GM23248 (cell line): ENCODE data around the gene UBE2V1. TPM values are rescaled to one million over a fixed set of nuclear protein-coding genes. Genes with fewer than 3 reads are reported as not detected.

Experiments
- DNase-seq: peaks from one replicate; pipeline ENCODE4 v3.0.0-alpha.2; 2015
- H2AFZ ChIP-seq: fragments of 200-600 bp; sonication (generic); 2 replicates; pipeline ENCODE4 v1.6.1; 2016; ENCODE audit warnings: antibody characterized with exemption
- H3F3A ChIP-seq: fragments of 200-600 bp; sonication (generic); 2 replicates; pipeline ENCODE4 v1.6.1; 2016; ENCODE audit warnings: mild to moderate bottlenecking, antibody characterized with exemption, mixed run types; ENCODE audit not compliant: insufficient read depth
- H3K27ac ChIP-seq: fragments of 200-600 bp; sonication (generic); 2 replicates; pipeline ENCODE4 v1.5.1; 2016; ENCODE audit warnings: mild to moderate bottlenecking
- H3K27me3 ChIP-seq: fragments of 200-600 bp; sonication (generic); replicated peaks from 2 replicates; pipeline ENCODE4 v1.6.1; 2016; ENCODE audit warnings: mild to moderate bottlenecking; ENCODE audit not compliant: insufficient read depth
- H3K36me3 ChIP-seq: fragments of 200-600 bp; sonication (generic); 2 replicates; pipeline ENCODE4 v1.6.1; 2016; ENCODE audit warnings: low read depth, mild to moderate bottlenecking
- H3K4me1 ChIP-seq: fragments of 200-600 bp; sonication (generic); 2 replicates; pipeline ENCODE4 v1.6.1; 2016; ENCODE audit warnings: mild to moderate bottlenecking; ENCODE audit not compliant: insufficient read depth
- H3K4me2 ChIP-seq: fragments of 200-600 bp; sonication (generic); one replicate; pipeline ENCODE4 v1.6.1; 2016; ENCODE audit warnings: mild to moderate bottlenecking; ENCODE audit not compliant: unreplicated experiment
- H3K4me3 ChIP-seq: fragments of 200-600 bp; sonication (generic); 2 replicates; pipeline ENCODE4 v1.5.1; 2016; ENCODE audit warnings: mild to moderate bottlenecking
- H3K79me2 ChIP-seq: fragments of 200-600 bp; sonication (generic); 2 replicates; pipeline ENCODE4 v1.6.1; 2016; ENCODE audit warnings: mild to moderate bottlenecking; ENCODE audit not compliant: insufficient read depth
- H3K9ac ChIP-seq: fragments of 200-600 bp; sonication (generic); 2 replicates; pipeline ENCODE4 v1.6.1; 2016; ENCODE audit warnings: mild to moderate bottlenecking
- H3K9me2 ChIP-seq: fragments of 200-600 bp; sonication (generic); 2 replicates; pipeline ENCODE4 v1.6.1; 2016; ENCODE audit warnings: mixed run types, mild to moderate bottlenecking, moderate library complexity; ENCODE audit not compliant: insufficient read depth
- H3K9me3 ChIP-seq: fragments of 200-600 bp; sonication (generic); one replicate; pipeline ENCODE4 v1.6.1; 2017; ENCODE audit warnings: low read depth
- H4K20me1 ChIP-seq: fragments of 200-600 bp; sonication (generic); 2 replicates; pipeline ENCODE4 v1.6.0; 2016; ENCODE audit not compliant: insufficient read depth
- EZH2 ChIP-seq: fragments of 200-600 bp; sonication (generic); IDR thresholded peaks from 2 replicates; pipeline ENCODE4 v1.6.1; 2018; ENCODE audit warnings: antibody characterized with exemption, mild to moderate bottlenecking; ENCODE audit not compliant: insufficient read depth, poor library complexity, severe bottlenecking
- EZH2phosphoT487 ChIP-seq: fragments of 200-600 bp; sonication (generic); IDR thresholded peaks from 2 replicates; pipeline ENCODE4 v1.6.1; 2018; ENCODE audit warnings: antibody characterized with exemption, moderate library complexity, mild to moderate bottlenecking, low read depth; ENCODE audit not compliant: insufficient read depth
- WGBS, 2 experiments: methylation state at CpG; one replicate each; pipeline ENCODE4 v1.1.6; 2015 to 2017; ENCODE audit warnings: low lambda C conversion rate in 2 of 2, low coverage in 1 of 2; ENCODE audit errors: missing lambda C conversion rate in 2 of 2; 5-methylcytosine and 5-hydroxymethylcytosine counted together
- in situ Hi-C: fragments of 300-500 bp; cut with MboI; formaldehyde crosslinking; loops from 2 replicates; pipeline ENCODE4 v1.15.0; 2020
- polyA plus RNA-seq: library from polyadenylated mRNA; unstranded; fragments of >200 nt; fragmentation: Nextera tagmentation; extraction: Ambion mirVana; gene quantifications from 2 replicates; pipeline ENCODE4 v1.2.1, GENCODE V29; 2016
- total RNA-seq: library from RNA; depleted of rRNA; stranded (reverse); fragments of >200 nt; shearing (Covaris generic); gene quantifications from 2 replicates; pipeline ENCODE4 v1.2.3, GENCODE V29; 2014; rRNA removed

The UBE2V1 gene
- total and polyA plus RNA-seq, 2 experiments from 2014 or later = 41.7 to 197 TPM

DNA sequence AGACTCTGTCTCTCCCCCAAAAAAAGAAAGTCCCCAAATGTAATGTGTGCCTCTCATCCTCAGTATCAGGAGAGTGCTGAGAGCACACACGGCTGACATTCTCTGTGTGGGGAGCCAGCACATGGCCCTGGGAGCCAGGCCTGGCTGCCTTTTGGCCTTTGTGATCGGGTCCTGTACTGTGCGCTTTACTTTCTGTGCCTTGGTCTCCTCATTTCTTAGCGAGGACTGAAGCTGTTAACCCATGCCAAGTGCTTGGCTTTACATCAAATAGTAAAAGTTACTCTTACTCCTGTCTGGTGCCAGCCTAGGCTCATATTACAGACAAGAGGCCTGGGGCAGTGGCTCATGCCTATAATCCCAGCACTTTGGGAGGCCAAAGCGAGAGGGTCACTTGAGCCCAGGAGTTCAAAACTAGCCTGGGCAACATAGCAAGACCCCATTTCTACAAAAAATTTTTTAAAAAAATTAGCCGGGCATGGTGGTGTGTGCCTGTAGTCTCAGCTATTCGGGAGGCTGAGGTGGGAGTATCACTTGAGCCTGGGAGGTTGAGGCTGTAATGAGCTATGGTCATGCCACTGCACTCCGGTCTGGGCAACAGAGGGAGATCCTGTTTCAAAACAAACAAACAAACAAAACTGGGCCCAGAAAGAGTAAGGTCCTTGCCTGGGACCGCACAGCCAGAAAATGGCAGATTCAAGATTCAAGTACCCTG, 79.8 kb downstream of the UBE2V1 start:
- Histone ChIP-seq H2AFZ (no peak overlapping the region), H3F3A (peaks cover 30% of the 10 kb centered on the region; the same call in 1 of the 2 replicates), H4K20me1 (no peaks in the 10 kb centered on the region), H3K27me3 (no peaks in the 10 kb centered on the region), H3K36me3 (no peaks in the 10 kb centered on the region), H3K79me2 (no peaks in the 10 kb centered on the region), H3K9me3 (no peaks in the 10 kb centered on the region), H3K4me1 (peaks cover 30% of the 10 kb centered on the region), H3K9me2 (no peaks in the 10 kb centered on the region), H3K4me2 (no peak overlapping the region), H3K27ac (peak overlapping the region; percentile 94), H3K9ac (peak overlapping the region; percentile 75), H3K4me3 (no peak overlapping the region)
- whole genome bisulfite sequencing, 2 experiments = 77 to 80% methylated on average over 9 of the region's 9 CpGs
- DNase-seq = no peak
- TF ChIP-seq EZH2 (no peak), EZH2phosphoT487 (no peak)
- in situ Hi-C loops = no loop called here

Other genes starting within 250 kb of the UBE2V1 start
- gene SPATA2, start 197.6 kb downstream of the UBE2V1 start, total RNA-seq = 3.1 and 4.8 TPM in 2 replicates
- gene SPATA2, start 197.6 kb downstream of the UBE2V1 start, polyA plus RNA-seq = 4.2 and 4.6 TPM in 2 replicates
- gene RNF114, start 176.8 kb downstream of the UBE2V1 start, total RNA-seq = 69.6 and 96.0 TPM in 2 replicates
- gene RNF114, start 176.8 kb downstream of the UBE2V1 start, polyA plus RNA-seq = 70.4 and 72.7 TPM in 2 replicates
- 2.4 and 7.6 TPM in 2 replicates for gene SNAI1, start 130.2 kb downstream of the UBE2V1 start, total RNA-seq
- gene SNAI1, start 130.2 kb downstream of the UBE2V1 start, polyA plus RNA-seq = 13.4 and 15.7 TPM in 2 replicates
- 54.6 and 55.7 TPM in 2 replicates for gene PEDS1, start 40.6 kb upstream of the UBE2V1 start, total RNA-seq
- 53.9 and 54.0 TPM in 2 replicates for gene PEDS1, start 40.6 kb upstream of the UBE2V1 start, polyA plus RNA-seq
- 54.4 and 73.8 TPM in 2 replicates for gene CEBPB, start 77.7 kb upstream of the UBE2V1 start, total RNA-seq
- gene CEBPB, start 77.7 kb upstream of the UBE2V1 start, polyA plus RNA-seq = 46.5 and 47.1 TPM in 2 replicates